ENCODE measurements around the gene TSPEAR.

- no peak for TF ChIP-seq FOXA1 (IDR thresholded peaks at IDR 0.05)
- no peak for TF ChIP-seq SP1 (IDR thresholded peaks at IDR 0.05)
- no peak for TF ChIP-seq LEF1 (IDR thresholded peaks at IDR 0.05; ENCODE audit: borderline replicate concordance)
- no peak for TF ChIP-seq FOXM1 (IDR thresholded peaks at IDR 0.05; ENCODE audit: borderline replicate concordance)
- no peak for TF ChIP-seq ELF4 (IDR thresholded peaks at IDR 0.05)
- TF ChIP-seq ZNF384 (IDR thresholded peaks at IDR 0.05), result no peak
- no peak for TF ChIP-seq CTBP1 (IDR thresholded peaks at IDR 0.05; ENCODE audit: borderline replicate concordance)
- no peak for TF ChIP-seq NFRKB (IDR thresholded peaks at IDR 0.05)
- TF ChIP-seq BHLHE40 (IDR thresholded peaks at IDR 0.05; ENCODE audit: borderline replicate concordance), result no peak
- no peak for TF ChIP-seq HDGF (IDR thresholded peaks at IDR 0.05; ENCODE audit: borderline replicate concordance)
- no peak for TF ChIP-seq TARDBP (IDR thresholded peaks at IDR 0.05)
- no peak for TF ChIP-seq ARNT (IDR thresholded peaks at IDR 0.05)
Measured at GRCh38 chr21:44557491-44558328, 153.7 kb downstream of the TSPEAR start.

All from HEK293T (cell line).